Measurements from ENCODE around the gene NKIRAS1. TPM values are rescaled to one million over a fixed set of nuclear protein-coding genes. Genes with fewer than 3 reads are reported as not detected.

Gene NKIRAS1
- total and polyA plus RNA-seq, 9 donors = 8.7 to 18.9 (median 13.4) TPM

- H3K4me3 ChIP-seq = no peak overlapping the region
- H3K27me3 ChIP-seq = no peaks in the 10 kb centered on the region
- intact Hi-C loops (cut with DNase I) = no loop called here
- no peak overlapping the region for H3K27ac ChIP-seq
- DNase-seq = no peak
- 86 to 95% (median 87%) methylated on average over 3 of the region's 3 CpGs for WGBS, 3 donors
- no peak for TF ChIP-seq POLR2A (IDR thresholded peaks at IDR 0.05)
- no peak for TF ChIP-seq EP300 (IDR thresholded peaks at IDR 0.05)
- no peak for TF ChIP-seq CTCF (IDR thresholded peaks at IDR 0.05)
- H3K9me3 ChIP-seq = no peaks in the 10 kb centered on the region
- peaks cover 1% of the 10 kb centered on the region for H3K4me1 ChIP-seq (ENCODE audit: insufficient read depth)
- H3K36me3 ChIP-seq = no peaks in the 10 kb centered on the region
These were observed 72.9 kb downstream of the NKIRAS1 start for GRCh38 chr3:23843869-23844268.

Other genes with a start within 250 kb of the NKIRAS1 start
- 10 to 100 TPM; 65.2 to 78.4 (median 76.7) TPM for gene UBE2E1, start 111.0 kb downstream of the NKIRAS1 start, total RNA-seq
- gene UBE2E1, start 111.0 kb downstream of the NKIRAS1 start, polyA plus RNA-seq = 100 to 1,000 TPM in 1 of 2 donors, 10 to 100 TPM in 1; 65.9 to 133 TPM
- 1,000 to 10,000 TPM; 3,013 to 4,925 (median 3,735) TPM for gene RPL15, start 142 bp upstream of the NKIRAS1 start, total RNA-seq
- 1,000 to 10,000 TPM; 4,714 to 6,966 TPM for gene RPL15, start 142 bp upstream of the NKIRAS1 start, polyA plus RNA-seq
- gene NR1D2, start 28.3 kb upstream of the NKIRAS1 start, total RNA-seq = 10 to 100 TPM; 29.9 to 74.3 (median 37.2) TPM
- 10 to 100 TPM; 26.9 to 33.3 TPM for gene NR1D2, start 28.3 kb upstream of the NKIRAS1 start, polyA plus RNA-seq